OCI-LY1 (cell line): ENCODE results near the gene PCED1B.

Source experiments
- H2AFZ ChIP-seq: fragments of 200-600 bp; sonication (generic), shearing (Covaris generic); 2 replicates; pipeline ENCODE4 v1.6.0; 2014; ENCODE audit warnings: antibody characterized with exemption, mild to moderate bottlenecking, low read length
- H3F3A ChIP-seq: fragments of 200-600 bp; sonication (generic), shearing (Covaris generic); 2 replicates; pipeline ENCODE4 v1.6.0; 2014; ENCODE audit warnings: mild to moderate bottlenecking, antibody characterized with exemption, low read length, moderate library complexity; ENCODE audit not compliant: insufficient read depth
- H3K27ac ChIP-seq: fragments of 200-600 bp; sonication (generic); 2 replicates; pipeline ENCODE4 v1.5.1; 2014; ENCODE audit warnings: low read length, mixed run types, mild to moderate bottlenecking, low read depth; ENCODE audit not compliant: poor library complexity, severe bottlenecking
- H3K27me3 ChIP-seq: fragments of 200-600 bp; sonication (generic); 2 replicates; pipeline ENCODE4 v1.6.0; 2014; ENCODE audit warnings: antibody characterized with exemption, mild to moderate bottlenecking, low read length, moderate library complexity; ENCODE audit not compliant: insufficient read depth
- H3K36me3 ChIP-seq: fragments of 200-600 bp; sonication (generic); 2 replicates; pipeline ENCODE4 v1.6.1; 2014; ENCODE audit warnings: mild to moderate bottlenecking, antibody characterized with exemption, low read length, moderate library complexity, mixed read lengths; ENCODE audit not compliant: insufficient read depth
- H3K4me1 ChIP-seq: fragments of 200-600 bp; sonication (generic); 2 replicates; pipeline ENCODE4 v1.5.1; 2014; ENCODE audit warnings: mild to moderate bottlenecking, low read length, moderate library complexity; ENCODE audit not compliant: insufficient read depth, severe bottlenecking
- H3K4me2 ChIP-seq: fragments of 200-600 bp; sonication (generic), shearing (Covaris generic); 2 replicates; pipeline ENCODE4 v1.6.1; 2014; ENCODE audit warnings: low read length
- H3K4me3 ChIP-seq: fragments of 200-600 bp; sonication (generic); 2 replicates; pipeline ENCODE4 v1.5.1; 2014; ENCODE audit warnings: low read length, low read depth, mild to moderate bottlenecking, mixed read lengths; ENCODE audit not compliant: poor library complexity, severe bottlenecking
- H3K79me2 ChIP-seq: fragments of 200-600 bp; shearing (Covaris generic); 2 replicates; pipeline ENCODE4 v1.6.1; 2016; ENCODE audit warnings: mixed run types, low read length, mixed read lengths; ENCODE audit not compliant: insufficient read depth
- H3K9ac ChIP-seq: fragments of 200-600 bp; sonication (generic), shearing (Covaris generic); 2 replicates; pipeline ENCODE4 v1.6.1; 2014; ENCODE audit warnings: mild to moderate bottlenecking, low read length, mixed read lengths
- H3K9me2 ChIP-seq: fragments of 200-600 bp; sonication (generic), shearing (Covaris generic); 2 replicates; pipeline ENCODE4 v1.6.1; 2014; ENCODE audit warnings: low read depth, mild to moderate bottlenecking, low read length, mixed read lengths
- H3K9me3 ChIP-seq: fragments of 200-600 bp; shearing (Covaris generic); 2 replicates; pipeline ENCODE4 v1.6.1; 2014; ENCODE audit warnings: low read length, mixed read lengths
- H4K20me1 ChIP-seq: fragments of 200-600 bp; sonication (generic), shearing (Covaris generic); 2 replicates; pipeline ENCODE4 v1.6.0; 2016; ENCODE audit warnings: mild to moderate bottlenecking, low read length; ENCODE audit not compliant: insufficient read depth
- EZH2 ChIP-seq: fragments of 200-600 bp; sonication (generic), shearing (Covaris generic); IDR thresholded peaks from 2 replicates; pipeline ENCODE4 v1.8.0; 2017; ENCODE audit warnings: borderline replicate concordance, mixed run types, mild to moderate bottlenecking, antibody characterized with exemption, low read length, moderate library complexity, mixed read lengths
- TF ChIP-seq, protein P1 (sequence below): fragments of 200-600 bp; sonication (generic), shearing (Covaris generic); IDR thresholded peaks from 2 replicates; pipeline ENCODE4 v1.5.1; 2017; ENCODE audit warnings: mild to moderate bottlenecking, antibody characterized with exemption, low read length, moderate library complexity, mixed read lengths

Gene PCED1B

DNA sequence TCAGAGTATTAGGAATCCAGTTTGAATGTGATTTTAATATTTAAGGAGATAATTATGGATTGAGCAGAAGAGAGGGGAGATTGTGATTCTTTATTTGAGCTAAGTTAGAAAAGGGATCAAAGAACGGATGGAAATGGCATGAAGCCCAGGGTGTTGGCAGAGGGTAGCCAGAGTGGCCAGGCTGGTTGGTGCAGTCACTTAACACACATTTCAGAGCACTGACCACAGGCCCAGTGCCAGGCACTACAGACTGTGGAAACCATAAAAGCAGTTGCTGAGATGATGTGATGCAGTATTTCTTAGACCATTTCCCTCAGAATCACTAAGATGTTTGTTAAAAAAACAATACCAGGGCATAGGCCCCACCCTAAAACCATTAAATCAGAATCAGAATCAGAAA lies 168.0 kb downstream of the PCED1B start:
- TF ChIP-seq, protein P1, sequence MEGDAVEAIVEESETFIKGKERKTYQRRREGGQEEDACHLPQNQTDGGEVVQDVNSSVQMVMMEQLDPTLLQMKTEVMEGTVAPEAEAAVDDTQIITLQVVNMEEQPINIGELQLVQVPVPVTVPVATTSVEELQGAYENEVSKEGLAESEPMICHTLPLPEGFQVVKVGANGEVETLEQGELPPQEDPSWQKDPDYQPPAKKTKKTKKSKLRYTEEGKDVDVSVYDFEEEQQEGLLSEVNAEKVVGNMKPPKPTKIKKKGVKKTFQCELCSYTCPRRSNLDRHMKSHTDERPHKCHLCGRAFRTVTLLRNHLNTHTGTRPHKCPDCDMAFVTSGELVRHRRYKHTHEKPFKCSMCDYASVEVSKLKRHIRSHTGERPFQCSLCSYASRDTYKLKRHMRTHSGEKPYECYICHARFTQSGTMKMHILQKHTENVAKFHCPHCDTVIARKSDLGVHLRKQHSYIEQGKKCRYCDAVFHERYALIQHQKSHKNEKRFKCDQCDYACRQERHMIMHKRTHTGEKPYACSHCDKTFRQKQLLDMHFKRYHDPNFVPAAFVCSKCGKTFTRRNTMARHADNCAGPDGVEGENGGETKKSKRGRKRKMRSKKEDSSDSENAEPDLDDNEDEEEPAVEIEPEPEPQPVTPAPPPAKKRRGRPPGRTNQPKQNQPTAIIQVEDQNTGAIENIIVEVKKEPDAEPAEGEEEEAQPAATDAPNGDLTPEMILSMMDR = no peak
- TF ChIP-seq EZH2 = no peak
- Histone ChIP-seq H3K4me2 (no peak overlapping the region), H2AFZ (no peak overlapping the region)

DNA sequence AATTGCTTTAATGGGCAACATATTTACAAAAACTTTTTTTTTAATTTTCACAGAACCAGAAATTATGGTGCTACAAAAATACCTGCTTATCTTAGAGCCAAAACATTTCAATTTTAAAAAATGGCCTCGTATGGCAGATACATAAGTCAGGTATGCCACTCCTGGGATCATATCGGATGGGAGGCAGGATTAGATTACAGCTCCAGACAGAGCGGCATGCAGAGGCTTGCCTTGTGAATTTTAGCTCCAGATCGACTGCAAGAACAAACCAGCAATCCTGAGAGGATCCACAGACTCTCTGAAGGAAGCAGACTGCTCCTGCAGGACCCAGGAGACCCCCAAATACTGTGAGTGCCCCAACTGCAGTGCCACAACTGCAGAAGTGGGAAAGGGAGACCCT lies 169.7 kb downstream of the PCED1B start:
- Histone ChIP-seq H3K36me3 (peaks cover 19% of the 10 kb centered on the region), H4K20me1 (no peaks in the 10 kb centered on the region), H3K4me2 (no peak overlapping the region), H3K27me3 (no peaks in the 10 kb centered on the region), H3K9me2 (no peaks in the 10 kb centered on the region), H3K4me3 (no peak overlapping the region), H3K9me3 (0 out of 2 replicates have a peak, but pooled peaks cover 5% of the 10 kb centered on the region), H3K79me2 (no peaks in the 10 kb centered on the region), H2AFZ (no peak overlapping the region), H3K9ac (no peak overlapping the region), H3K4me1 (no peaks in the 10 kb centered on the region), H3K27ac (no peak overlapping the region), H3F3A (no peaks in the 10 kb centered on the region)
- TF ChIP-seq, protein P1 = no peak
- no peak for TF ChIP-seq EZH2

More for the DNA sequence above, 168.0 kb downstream of the PCED1B start:
- Histone ChIP-seq H3K36me3 (peaks cover 19% of the 10 kb centered on the region), H3K9me3 (0 out of 2 replicates have a peak, but pooled peaks cover 5% of the 10 kb centered on the region), H3K9ac (no peak overlapping the region), H3K27ac (no peak overlapping the region), H3K79me2 (no peaks in the 10 kb centered on the region), H3K9me2 (no peaks in the 10 kb centered on the region), H3K27me3 (no peaks in the 10 kb centered on the region), H3K4me3 (no peak overlapping the region), H4K20me1 (no peaks in the 10 kb centered on the region), H3F3A (no peaks in the 10 kb centered on the region), H3K4me1 (no peaks in the 10 kb centered on the region)

DNA sequence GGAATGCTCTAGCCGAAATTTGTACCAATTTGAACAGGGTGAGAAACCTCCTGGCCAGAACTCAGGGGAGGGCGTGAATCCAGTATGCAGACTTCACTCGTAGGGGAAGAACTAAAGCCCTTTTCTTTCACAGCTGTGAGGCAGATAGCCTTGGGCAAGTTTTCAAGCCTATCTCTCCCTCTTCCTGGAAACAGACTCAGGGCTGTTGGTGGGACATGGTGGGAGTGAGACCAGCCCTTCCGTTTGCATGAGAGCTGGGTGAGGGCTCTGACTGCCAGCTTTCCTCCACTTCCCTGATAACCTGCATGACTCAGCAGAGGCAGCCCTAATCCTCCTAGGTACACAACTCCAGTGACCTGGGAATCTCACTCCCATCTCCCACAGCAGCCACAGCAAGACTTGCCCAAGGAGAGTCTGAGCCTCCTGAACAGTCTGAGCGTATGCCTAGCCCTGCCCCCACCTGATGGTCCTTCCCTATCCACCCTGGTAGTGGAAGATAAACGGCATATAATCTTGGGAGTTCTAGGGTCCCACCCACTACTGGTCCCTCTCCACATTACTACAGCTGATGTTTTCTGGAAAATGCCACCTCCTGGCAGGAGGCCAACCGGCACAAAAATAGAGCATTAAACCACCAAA lies 170.4 kb downstream of the PCED1B start:
- TF ChIP-seq, protein P1 = no peak
- no peak for TF ChIP-seq EZH2
- no peak overlapping the region for H3K9ac ChIP-seq
- no peaks in the 10 kb centered on the region for H3K9me2 ChIP-seq
- peaks cover 19% of the 10 kb centered on the region for H3K36me3 ChIP-seq
- no peaks in the 10 kb centered on the region for H3K4me1 ChIP-seq
- 0 out of 2 replicates have a peak, but pooled peaks cover 5% of the 10 kb centered on the region for H3K9me3 ChIP-seq
- H2AFZ ChIP-seq = no peak overlapping the region
- H3K79me2 ChIP-seq = no peaks in the 10 kb centered on the region
- no peak overlapping the region for H3K27ac ChIP-seq
- no peaks in the 10 kb centered on the region for H4K20me1 ChIP-seq
- no peak overlapping the region for H3K4me2 ChIP-seq
- no peak overlapping the region for H3K4me3 ChIP-seq
- no peaks in the 10 kb centered on the region for H3K27me3 ChIP-seq
- H3F3A ChIP-seq = no peaks in the 10 kb centered on the region
